Sciatic nerve (tissue), 2 donors: Measurements from ENCODE around the gene PLPPR3. TPM values are rescaled to one million over a fixed set of nuclear protein-coding genes. Genes with fewer than 3 reads are reported as not detected.

ENCODE experiments used
- ATAC-seq: fragments of 200-7000 bp; cut with Tn5 transposase; one replicate; pipeline ENCODE4 v1.9.1; 2020; ENCODE audit warnings: mild to moderate bottlenecking, moderate library complexity
- DNase-seq: peaks from one replicate; pipeline ENCODE4 v3.0.0-alpha.2; 2020; ENCODE audit warnings: low spot score
- intact Hi-C: fragments of 100-400 bp; cut with DNase I; formaldehyde crosslinking; loops from one replicate; pipeline ENCODE4 v1.14.2; 2022
- total RNA-seq: library from RNA; stranded (reverse); fragmentation: NEBNext Ultra II Directional; extraction: Animal tissue kit (Norgen Biotek cat#: 25700); gene quantifications from one replicate; pipeline ENCODE4 v1.2.1, GENCODE V29; 2021
- donor health status: DM: no; HTN: no; CAD: no.
- donor health status: DM: no; HTN: no; CAD: no.

The PLPPR3 gene
- total RNA-seq, 1 donor from 2014 or later = not detected

GRCh38 chr19:801861-802497, 19.8 kb downstream of the PLPPR3 start:
- ATAC-seq (peak; percentile 7), DNase-seq (peak; percentile 66)
- intact Hi-C loops = no loop called here

- ATAC-seq (no peak), DNase-seq (peak; percentile 78)
- intact Hi-C loops = no loop called here
Observed at GRCh38 chr19:801030-801860, 20.5 kb downstream of the PLPPR3 start.

- no peak for ATAC-seq
- intact Hi-C loops = no loop called here
- DNase-seq = peak; percentile 60
Observed at GRCh38 chr19:800360-801029, 21.3 kb downstream of the PLPPR3 start.

GRCh38 chr19:799076-799881, 22.5 kb downstream of the PLPPR3 start:
- ATAC-seq = no peak
- DNase-seq = peak; percentile 62
- intact Hi-C loops = loop anchor here (10.0 kb wide), 1 partner anchor 116 kb away; the partner anchor contains the start of genes KISS1R and R3HDM4

- peak; percentile 66 for DNase-seq
- no peak for ATAC-seq
- intact Hi-C loops = loop anchor here (10.0 kb wide), 1 partner anchor 116 kb away; the partner anchor contains the start of genes KISS1R and R3HDM4
Observed at GRCh38 chr19:798415-799075, 23.2 kb downstream of the PLPPR3 start.

GRCh38 chr19:797528-798414, 24.0 kb downstream of the PLPPR3 start:
- ATAC-seq = peak; percentile 7
- DNase-seq = peak; percentile 94
- intact Hi-C loops = loop anchor here (10.0 kb wide), 1 partner anchor 117 kb away; the partner anchor contains the start of genes KISS1R and R3HDM4

- intact Hi-C loops = loop anchor here (10.0 kb wide), 1 partner anchor 118 kb away; the partner anchor contains the start of genes KISS1R and R3HDM4
- ATAC-seq = peak; percentile 97
- peak; percentile 100 for DNase-seq
Observed at GRCh38 chr19:796692-797527, 24.8 kb downstream of the PLPPR3 start, which contains the start of gene PTBP1. Gene PTBP1, plus strand, starts transcription at chr19:797452. Its CDS starts 46 bp downstream, at chr19:797498.

- ATAC-seq (no peak), DNase-seq (peak; percentile 71)
- intact Hi-C loops = loop anchor here (10.0 kb wide), 1 partner anchor 119 kb away; the partner anchor contains the start of genes KISS1R and R3HDM4
Observed at GRCh38 chr19:795691-796581, 25.8 kb downstream of the PLPPR3 start.

GRCh38 chr19:795073-795611, 26.6 kb downstream of the PLPPR3 start:
- DNase-seq (peak; percentile 70), ATAC-seq (no peak)
- intact Hi-C loops = loop anchor here (10.0 kb wide), 1 partner anchor 120 kb away; the partner anchor contains the start of genes KISS1R and R3HDM4

GRCh38 chr19:793806-794205, 27.9 kb downstream of the PLPPR3 start:
- no peak for ATAC-seq
- intact Hi-C loops = loop anchor here (10.0 kb wide), 1 partner anchor 121 kb away; the partner anchor contains the start of genes KISS1R and R3HDM4

GRCh38 chr19:792306-792885, 29.4 kb downstream of the PLPPR3 start:
- no peak for ATAC-seq
- no peak for DNase-seq
- intact Hi-C loops = loop anchor here (10.0 kb wide), 1 partner anchor 122 kb away; the partner anchor contains the start of genes KISS1R and R3HDM4

More at GRCh38 chr19:793806-794205, 27.9 kb downstream of the PLPPR3 start:
- DNase-seq = peak; percentile 59

- ATAC-seq (no peak), DNase-seq (peak; percentile 71)
- intact Hi-C loops = loop anchor here (10.0 kb wide), 1 partner anchor 123 kb away; the partner anchor contains the start of genes KISS1R and R3HDM4
Observed at GRCh38 chr19:791567-792305, 30.0 kb downstream of the PLPPR3 start.

GRCh38 chr19:791007-791566, 30.7 kb downstream of the PLPPR3 start:
- no peak for ATAC-seq
- intact Hi-C loops = loop anchor here (10.0 kb wide), 1 partner anchor 124 kb away; the partner anchor contains the start of genes KISS1R and R3HDM4
- peak; percentile 57 for DNase-seq
